ENCODE results near the gene PRR30.
A peak's percentile ranks its signal among the peaks of the same experiment; 100 is the strongest.

PRR30 gene

GRCh38 chr2:27164960-27165763, 26.0 kb upstream of the PRR30 start:
- no peak overlapping the region for H3K4me3 ChIP-seq (ENCODE audit: low read length)
- TF ChIP-seq, protein P1, sequence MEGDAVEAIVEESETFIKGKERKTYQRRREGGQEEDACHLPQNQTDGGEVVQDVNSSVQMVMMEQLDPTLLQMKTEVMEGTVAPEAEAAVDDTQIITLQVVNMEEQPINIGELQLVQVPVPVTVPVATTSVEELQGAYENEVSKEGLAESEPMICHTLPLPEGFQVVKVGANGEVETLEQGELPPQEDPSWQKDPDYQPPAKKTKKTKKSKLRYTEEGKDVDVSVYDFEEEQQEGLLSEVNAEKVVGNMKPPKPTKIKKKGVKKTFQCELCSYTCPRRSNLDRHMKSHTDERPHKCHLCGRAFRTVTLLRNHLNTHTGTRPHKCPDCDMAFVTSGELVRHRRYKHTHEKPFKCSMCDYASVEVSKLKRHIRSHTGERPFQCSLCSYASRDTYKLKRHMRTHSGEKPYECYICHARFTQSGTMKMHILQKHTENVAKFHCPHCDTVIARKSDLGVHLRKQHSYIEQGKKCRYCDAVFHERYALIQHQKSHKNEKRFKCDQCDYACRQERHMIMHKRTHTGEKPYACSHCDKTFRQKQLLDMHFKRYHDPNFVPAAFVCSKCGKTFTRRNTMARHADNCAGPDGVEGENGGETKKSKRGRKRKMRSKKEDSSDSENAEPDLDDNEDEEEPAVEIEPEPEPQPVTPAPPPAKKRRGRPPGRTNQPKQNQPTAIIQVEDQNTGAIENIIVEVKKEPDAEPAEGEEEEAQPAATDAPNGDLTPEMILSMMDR (IDR thresholded peaks at IDR 0.05; ENCODE audit: insufficient read depth, low read depth, low read length, missing control alignments): no peak

GRCh38 chr2:27162151-27163121, 23.2 kb upstream of the PRR30 start:
- TF ChIP-seq, protein P1 (IDR thresholded peaks at IDR 0.05; ENCODE audit: insufficient read depth, low read depth, low read length, missing control alignments): no peak
- no peak for DNase-seq (ENCODE audit: low read depth)
- no peak overlapping the region for H3K4me3 ChIP-seq (ENCODE audit: low read length)

More at GRCh38 chr2:27164960-27165763, 26.0 kb upstream of the PRR30 start:
- no peak for DNase-seq (ENCODE audit: low read depth)

- TF ChIP-seq, protein P1 (IDR thresholded peaks at IDR 0.05; ENCODE audit: insufficient read depth, low read depth, low read length, missing control alignments): no peak
- DNase-seq (ENCODE audit: low read depth): no peak
- H3K4me3 ChIP-seq (ENCODE audit: low read length): no peak overlapping the region
These were observed 21.0 kb upstream of the PRR30 start for GRCh38 chr2:27160191-27160590.

- no peak for DNase-seq (ENCODE audit: low read depth)
- H3K4me3 ChIP-seq (ENCODE audit: low read length): no peak overlapping the region
- TF ChIP-seq, protein P1 (IDR thresholded peaks at IDR 0.05; ENCODE audit: insufficient read depth, low read depth, low read length, missing control alignments): no peak
These were observed 20.1 kb upstream of the PRR30 start for GRCh38 chr2:27159271-27159670.

GRCh38 chr2:27158468-27158867, 19.3 kb upstream of the PRR30 start:
- no peak overlapping the region for H3K4me3 ChIP-seq (ENCODE audit: low read length)
- no peak for DNase-seq (ENCODE audit: low read depth)
- TF ChIP-seq, protein P1 (IDR thresholded peaks at IDR 0.05; ENCODE audit: insufficient read depth, low read depth, low read length, missing control alignments): no peak

GRCh38 chr2:27155069-27155520, 15.9 kb upstream of the PRR30 start:
- no peak overlapping the region for H3K4me3 ChIP-seq (ENCODE audit: low read length)
- peak; percentile 82 for DNase-seq (ENCODE audit: low read depth)
- TF ChIP-seq, protein P1 (IDR thresholded peaks at IDR 0.05; ENCODE audit: insufficient read depth, low read depth, low read length, missing control alignments): no peak
